HG03521 (cell line): ENCODE data around the gene THUMPD3.

Experiments
- ATAC-seq: cut with Tn5 transposase; IDR thresholded peaks from one replicate; pipeline ENCODE4 v1.9.1; 2021; ENCODE audit warnings: mild to moderate bottlenecking, moderate library complexity; ENCODE audit not compliant: unreplicated experiment

The THUMPD3 gene

DNA sequence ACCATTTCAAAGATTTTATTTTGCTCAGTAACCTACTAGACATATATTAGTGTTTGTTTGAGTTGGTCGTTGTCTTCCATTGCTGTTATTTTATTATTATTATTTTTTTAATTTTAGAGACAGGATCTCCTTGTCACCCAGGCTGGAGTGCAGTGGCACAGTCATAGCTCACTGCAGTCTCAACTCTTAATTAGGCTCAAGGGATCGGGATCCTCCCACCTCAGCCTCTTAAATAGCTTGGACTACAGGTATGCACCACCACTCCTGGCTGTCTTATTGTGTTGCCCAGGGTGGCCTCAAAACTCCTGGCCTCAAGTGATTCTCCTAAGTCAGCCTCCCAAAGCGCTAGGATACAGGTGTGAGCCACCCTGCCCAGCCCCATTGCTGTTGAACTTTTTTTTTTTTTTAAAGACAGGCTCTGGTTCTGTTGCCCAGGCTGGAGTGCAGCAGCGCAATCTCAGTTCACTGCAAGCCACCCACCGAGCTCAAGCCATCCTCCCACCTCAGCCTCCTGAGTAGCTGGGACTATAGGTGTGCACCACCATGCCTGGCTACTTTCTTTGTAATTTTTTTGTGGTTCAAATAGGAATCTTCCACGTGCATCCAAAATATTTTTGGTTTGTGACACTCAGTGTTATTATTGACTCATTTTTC lies 52.8 kb downstream of the THUMPD3 start:
- ATAC-seq: no peak

DNA sequence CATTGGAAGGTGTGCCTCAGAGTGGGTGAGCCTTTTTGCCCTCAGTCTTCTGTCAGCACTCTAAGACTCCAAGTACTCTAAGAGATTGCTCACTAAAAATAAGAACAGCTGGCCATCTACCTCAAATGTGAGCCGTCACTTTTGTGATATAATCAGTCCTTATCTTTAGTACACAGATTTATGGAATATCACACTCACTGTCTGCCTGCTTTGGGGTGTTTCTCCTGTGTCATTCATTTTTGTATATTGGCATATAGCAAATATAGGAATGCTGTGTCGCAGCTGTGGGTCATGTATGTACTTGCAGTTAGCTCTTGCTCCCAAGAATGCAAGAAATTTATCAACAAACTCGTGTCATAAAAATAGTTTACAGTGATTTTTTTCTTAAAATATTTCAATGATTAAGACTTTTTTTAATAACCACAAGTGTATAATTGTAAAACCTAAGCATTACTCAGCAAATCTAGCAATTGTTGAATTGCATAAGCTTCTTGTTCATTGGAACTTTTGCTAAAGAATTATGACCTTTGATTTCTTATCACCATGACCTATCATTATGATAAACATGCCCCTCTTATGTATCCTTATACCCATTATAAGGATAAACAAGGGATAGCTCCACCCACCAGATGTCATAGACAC lies 53.4 kb downstream of the THUMPD3 start:
- no peak for ATAC-seq

DNA sequence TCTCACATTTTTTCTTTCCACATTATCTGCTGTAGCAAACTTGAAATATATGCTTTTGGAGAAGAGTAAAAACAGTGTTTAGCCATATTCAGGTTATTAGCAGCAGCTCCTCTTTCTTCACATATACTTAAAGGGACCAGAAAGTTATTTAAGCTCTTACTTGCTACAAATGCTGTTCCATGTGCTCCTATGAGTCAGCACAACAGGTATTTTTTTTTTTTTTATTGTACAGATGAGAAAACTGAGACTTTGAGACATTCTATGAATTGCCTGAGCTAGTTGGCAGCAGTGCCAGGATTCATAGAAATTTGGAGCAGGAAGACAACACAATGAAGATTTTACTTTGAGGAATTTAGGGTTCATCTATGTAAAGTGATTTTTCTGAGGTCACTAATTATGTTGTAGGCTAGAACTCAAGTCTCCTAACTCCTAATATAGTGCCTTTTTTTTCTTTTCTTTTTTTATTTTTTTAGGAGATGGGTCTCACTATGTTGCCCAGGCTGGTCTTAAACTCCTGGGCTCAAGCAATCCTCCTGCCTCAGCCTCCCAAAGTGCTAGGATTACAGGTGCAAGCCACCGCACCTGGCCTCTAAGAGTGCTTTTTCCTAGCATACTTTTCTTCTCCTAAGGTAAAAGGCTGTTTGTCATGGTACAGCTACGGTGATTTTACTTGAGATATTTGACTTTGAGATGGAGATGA lies 58.1 kb downstream of the THUMPD3 start:
- no peak for ATAC-seq

DNA sequence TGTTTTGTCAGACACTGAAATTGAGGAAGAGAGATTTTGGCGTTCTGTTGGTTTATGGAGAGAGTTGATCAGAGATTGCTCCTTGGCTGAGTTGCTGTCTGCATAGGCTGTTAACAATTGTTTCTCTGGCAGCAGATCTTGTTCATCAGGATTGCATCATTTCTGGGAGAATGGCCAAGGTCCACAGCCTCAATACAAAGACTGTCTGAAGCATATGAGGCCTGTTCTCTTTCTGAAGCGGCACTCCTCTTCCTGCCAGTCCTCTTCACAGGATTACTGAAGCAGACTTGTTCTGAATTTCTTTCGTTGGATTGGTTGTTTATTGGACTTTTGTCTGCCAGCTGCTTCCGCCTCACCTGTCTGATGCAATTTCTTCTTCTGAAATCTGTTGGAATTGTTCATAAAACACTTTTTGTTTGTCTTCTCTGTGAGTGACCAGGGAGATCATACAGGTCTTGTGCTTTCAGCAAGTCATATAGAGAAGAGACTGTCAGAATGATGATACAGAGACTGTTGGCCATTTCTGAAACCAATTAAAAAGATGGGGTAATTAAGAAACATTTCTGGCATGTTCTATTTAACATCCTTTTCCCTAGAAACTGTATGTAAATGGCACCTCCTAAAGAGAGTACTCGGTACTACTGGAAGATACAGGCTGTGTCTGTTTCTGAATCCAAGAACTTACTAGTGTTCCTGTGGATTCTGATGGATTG lies 60.0 kb downstream of the THUMPD3 start:
- ATAC-seq: no peak

DNA sequence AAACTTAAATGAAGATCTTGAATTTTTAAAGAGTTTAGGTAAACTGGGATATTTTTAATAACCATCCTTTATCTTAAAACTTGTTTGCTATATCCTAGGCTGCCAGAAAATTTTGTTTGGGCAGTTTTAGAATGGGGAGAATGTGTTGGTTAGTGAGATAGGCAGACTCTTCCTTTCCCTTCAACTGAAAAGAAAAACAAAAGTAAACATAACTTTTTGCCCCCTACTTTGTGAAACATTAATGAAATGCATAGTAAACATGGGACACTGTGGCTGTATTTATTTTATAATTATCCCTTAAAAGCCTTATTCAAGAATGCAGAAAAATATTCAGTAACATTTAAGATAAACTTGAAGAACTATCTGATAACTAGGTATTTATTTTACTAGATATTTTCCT lies 65.6 kb downstream of the THUMPD3 start:
- no peak for ATAC-seq

DNA sequence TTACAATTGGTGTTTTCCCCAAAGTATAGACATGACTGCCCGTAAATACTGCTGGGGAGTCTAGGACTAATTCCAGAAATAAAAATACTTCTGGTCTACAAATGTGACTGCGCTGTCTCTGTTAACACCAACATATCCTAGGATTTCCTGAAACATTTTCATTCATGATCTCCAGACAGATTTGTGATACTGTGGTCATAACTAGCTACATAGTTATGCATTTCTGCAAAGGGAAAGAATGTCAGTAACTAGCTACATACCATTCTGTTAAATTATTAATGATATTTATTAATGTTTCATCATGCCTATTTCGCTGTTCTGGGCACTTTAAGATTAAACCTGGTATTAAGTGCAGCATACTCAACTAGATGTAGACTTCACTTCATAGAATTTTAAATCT lies 67.9 kb downstream of the THUMPD3 start:
- no peak for ATAC-seq

DNA sequence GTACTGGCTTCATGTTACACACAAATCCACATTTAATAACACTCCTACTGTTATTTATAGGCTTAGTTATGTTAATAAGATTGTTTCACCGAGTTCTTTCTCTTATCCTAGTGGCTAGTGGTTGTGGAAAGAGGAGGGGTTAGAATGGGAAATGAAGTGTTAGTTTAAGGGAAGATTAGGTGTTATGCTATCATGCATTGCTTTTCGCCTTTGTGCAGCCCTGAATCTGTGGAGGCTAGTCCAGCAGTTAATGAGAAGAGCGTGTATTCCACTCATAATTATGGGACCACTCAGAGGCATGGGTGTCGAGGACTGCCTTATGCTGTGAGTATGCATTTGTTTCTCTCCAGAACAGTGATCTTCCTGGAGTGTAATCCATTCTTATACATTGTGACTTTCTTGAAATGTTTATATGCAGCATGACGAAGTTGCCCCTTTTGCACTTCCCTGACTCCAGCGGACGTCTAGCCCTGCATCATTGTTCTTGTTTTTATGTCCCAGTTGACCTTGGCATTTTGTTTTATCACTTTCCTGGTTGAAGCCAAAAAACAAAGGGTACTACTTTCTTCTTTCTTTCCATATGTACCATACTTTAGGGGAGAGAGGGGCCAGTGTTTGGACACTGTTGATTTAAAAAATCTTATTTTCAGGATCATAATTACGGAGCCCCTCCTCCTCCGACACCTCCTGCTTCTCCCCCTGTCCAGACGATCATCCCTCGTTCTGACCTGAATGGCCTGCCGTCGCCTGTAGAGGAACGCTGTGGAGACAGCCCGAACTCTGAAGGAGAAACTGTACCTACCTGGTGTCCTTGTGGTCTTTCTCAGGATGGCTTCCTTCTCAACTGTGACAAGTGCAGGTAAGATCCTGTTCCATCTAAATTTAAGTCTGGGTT lies 71.0 kb downstream of the THUMPD3 start:
- ATAC-seq: no peak

DNA sequence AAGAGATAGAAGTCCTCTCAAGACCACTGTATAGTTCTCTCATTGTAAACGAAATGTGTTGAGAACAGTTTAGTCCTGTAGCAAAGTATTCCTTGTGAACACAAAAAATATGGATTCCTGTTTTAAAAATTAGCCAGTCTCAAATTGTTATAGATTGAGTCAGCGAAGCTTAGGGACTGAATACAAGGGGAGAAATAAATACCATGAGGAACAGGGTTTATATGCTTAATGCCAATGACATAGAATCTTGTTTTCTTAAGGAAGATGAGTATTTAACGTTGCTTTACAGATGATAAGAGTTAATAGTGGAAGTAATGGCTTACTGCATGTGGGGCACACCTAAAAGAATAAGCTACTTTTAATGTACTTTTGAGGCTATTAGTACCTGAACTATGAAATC lies 72.5 kb downstream of the THUMPD3 start:
- ATAC-seq: no peak
